Stimulated activated CD8-positive, alpha-beta memory T cell treated with anti-CD3 and anti-CD28 coated beads, Interleukin-15, amount 100 ng/mL, for 48 hours (primary cell): ENCODE measurements around the gene RIPPLY2.
"Not testable (repeated sequence)": the region's sequence is repeated elsewhere in the genome, so short reads cannot be mapped to it uniquely, and the experiment has no call there.

ENCODE experiments used
- DNase-seq, 2 donors: peaks; one replicate each; pipeline ENCODE4 v3.0.0-alpha.2; 2020; ENCODE audit warnings: low read depth in 2 of 2

Gene RIPPLY2

GRCh38 chr6:83853178-83854000 is at the start of gene RIPPLY2:
Gene RIPPLY2, plus strand, starts transcription at chr6:83853360. Its CDS starts 57 bp downstream, at chr6:83853417.
- DNase-seq: no peak

GRCh38 chr6:83803492-83803891 is 49.7 kb upstream of the RIPPLY2 start:
- DNase-seq: not testable (repeated sequence)

GRCh38 chr6:83804886-83805285 is 48.3 kb upstream of the RIPPLY2 start:
- DNase-seq: no peak

- DNase-seq: no peak
These were observed 45.2 kb upstream of the RIPPLY2 start for GRCh38 chr6:83808005-83808404.

- DNase-seq: no peak
These were observed 44.2 kb upstream of the RIPPLY2 start for GRCh38 chr6:83808926-83809325.

GRCh38 chr6:83812595-83812994 is 40.6 kb upstream of the RIPPLY2 start:
- DNase-seq: no peak

- no peak for DNase-seq
These were observed 37.4 kb upstream of the RIPPLY2 start for GRCh38 chr6:83815631-83816272.

- DNase-seq: no peak
These were observed 30.5 kb upstream of the RIPPLY2 start for GRCh38 chr6:83822629-83823169.

- DNase-seq: no peak
These were observed 28.8 kb upstream of the RIPPLY2 start for GRCh38 chr6:83824388-83824801.

GRCh38 chr6:83824831-83825230 is 28.3 kb upstream of the RIPPLY2 start:
- no peak for DNase-seq

GRCh38 chr6:83827050-83827449 is 26.1 kb upstream of the RIPPLY2 start:
- no peak for DNase-seq

- DNase-seq: no peak
These were observed 14.4 kb upstream of the RIPPLY2 start for GRCh38 chr6:83838727-83839126.

- DNase-seq: no peak
These were observed 9.0 kb upstream of the RIPPLY2 start for GRCh38 chr6:83844170-83844569.

- no peak for DNase-seq
These were observed 6.9 kb upstream of the RIPPLY2 start for GRCh38 chr6:83846291-83846690.

- DNase-seq: no peak
These were observed 6.0 kb upstream of the RIPPLY2 start for GRCh38 chr6:83847179-83847578.

- no peak for DNase-seq
These were observed 4.0 kb upstream of the RIPPLY2 start for GRCh38 chr6:83849127-83849526.

- no peak for DNase-seq
These were observed 3.5 kb upstream of the RIPPLY2 start for GRCh38 chr6:83849610-83850009.

- DNase-seq: no peak
These were observed 507 bp upstream of the RIPPLY2 start for GRCh38 chr6:83852528-83853177.

- DNase-seq: no peak
These were observed 891 bp downstream of the RIPPLY2 start for GRCh38 chr6:83854001-83854501.

GRCh38 chr6:83854766-83855165 is 1.6 kb downstream of the RIPPLY2 start:
- DNase-seq: no peak

- peak; percentile 90 to 91 for DNase-seq
These were observed 6.5 kb downstream of the RIPPLY2 start, which contains the start of gene CYB5R4 for GRCh38 chr6:83859410-83860358. Gene CYB5R4, plus strand, starts transcription at chr6:83859689. Its CDS starts 94 bp downstream, at chr6:83859783.
